HL-60 (cell line): Measurements from ENCODE around the gene EPN1.

ENCODE experiments used
- DNase-seq, 2 experiments: peaks; one replicate each; pipeline ENCODE4 v3.0.0-alpha.2; 2010 to 2020; ENCODE audit warnings: low read depth in 1 of 2, low spot score in 1 of 2
- H3K27ac ChIP-seq: fragments of 250-450 bp; sonication (Bioruptor Pico); replicated peaks from 2 replicates; pipeline ENCODE4 v1.5.1; 2020; ENCODE audit warnings: mild to moderate bottlenecking, moderate library complexity
- H3K27me3 ChIP-seq: fragments of 250-450 bp; sonication (Bioruptor Pico); 2 replicates; pipeline ENCODE4 v1.5.1; 2021; ENCODE audit warnings: mild to moderate bottlenecking, moderate library complexity; ENCODE audit not compliant: insufficient read depth, poor library complexity, severe bottlenecking
- H3K4me3 ChIP-seq: replicated peaks from 2 replicates; pipeline ENCODE4 v1.5.1; 2011; ENCODE audit warnings: mild to moderate bottlenecking, control low read depth, low read length; ENCODE audit not compliant: insufficient read depth
- GABPA ChIP-seq: IDR thresholded peaks from 2 replicates; pipeline ENCODE4 v1.6.1; 2012; ENCODE audit warnings: low read depth
- POLR2AphosphoS5 ChIP-seq: IDR thresholded peaks from 2 replicates; pipeline ENCODE4 v1.6.1; 2012; ENCODE audit warnings: low read depth
- SPI1 ChIP-seq: IDR thresholded peaks from 2 replicates; pipeline ENCODE4 v1.6.1; 2012; ENCODE audit warnings: low read depth, mild to moderate bottlenecking, borderline replicate concordance
- TF ChIP-seq, protein P1 (sequence below): IDR thresholded peaks from one replicate; pipeline ENCODE4 v1.5.1; 2011; ENCODE audit warnings: low read length, control low read depth, inconsistent platforms; ENCODE audit not compliant: insufficient read depth
- TF ChIP-seq, protein P2 (sequence below): IDR thresholded peaks from 2 replicates; pipeline ENCODE4 v1.6.1; 2012; ENCODE audit warnings: low read depth; ENCODE audit not compliant: insufficient replicate concordance

Gene EPN1

DNA sequence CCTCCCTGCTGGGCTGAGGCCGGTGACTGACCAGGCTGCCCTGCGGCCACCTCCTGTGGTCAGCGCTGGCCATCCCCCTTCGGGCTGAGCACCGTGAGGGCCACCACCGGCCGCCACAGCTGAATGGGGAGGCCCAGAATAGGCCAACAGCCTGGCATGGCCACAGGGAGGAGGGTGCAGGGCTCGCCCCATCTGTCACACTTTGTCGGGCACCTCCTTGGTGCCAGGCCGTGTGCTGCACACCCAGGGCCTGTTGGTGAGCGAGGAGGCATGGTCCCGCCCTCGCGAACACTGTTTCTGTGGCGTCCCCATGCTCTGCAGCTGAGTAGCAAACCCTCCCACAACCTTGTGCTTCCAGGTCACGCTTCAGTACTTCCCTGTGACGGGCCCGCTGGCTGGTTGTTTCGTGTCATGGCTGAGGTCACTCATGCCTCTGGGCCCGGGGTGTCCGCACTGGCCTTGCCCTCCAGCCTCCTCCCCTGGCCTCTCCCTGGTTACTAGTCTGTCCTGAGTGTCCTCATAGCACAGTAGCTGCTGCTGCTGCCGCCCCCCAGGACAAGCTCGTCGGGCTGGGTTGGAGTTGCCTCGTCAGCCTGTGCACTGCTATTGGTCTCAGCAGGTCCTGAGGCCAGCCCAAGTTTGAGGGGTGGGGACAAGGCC, 15.2 kb downstream of the EPN1 start:
- DNase-seq, result no peak
- TF ChIP-seq, protein P1, sequence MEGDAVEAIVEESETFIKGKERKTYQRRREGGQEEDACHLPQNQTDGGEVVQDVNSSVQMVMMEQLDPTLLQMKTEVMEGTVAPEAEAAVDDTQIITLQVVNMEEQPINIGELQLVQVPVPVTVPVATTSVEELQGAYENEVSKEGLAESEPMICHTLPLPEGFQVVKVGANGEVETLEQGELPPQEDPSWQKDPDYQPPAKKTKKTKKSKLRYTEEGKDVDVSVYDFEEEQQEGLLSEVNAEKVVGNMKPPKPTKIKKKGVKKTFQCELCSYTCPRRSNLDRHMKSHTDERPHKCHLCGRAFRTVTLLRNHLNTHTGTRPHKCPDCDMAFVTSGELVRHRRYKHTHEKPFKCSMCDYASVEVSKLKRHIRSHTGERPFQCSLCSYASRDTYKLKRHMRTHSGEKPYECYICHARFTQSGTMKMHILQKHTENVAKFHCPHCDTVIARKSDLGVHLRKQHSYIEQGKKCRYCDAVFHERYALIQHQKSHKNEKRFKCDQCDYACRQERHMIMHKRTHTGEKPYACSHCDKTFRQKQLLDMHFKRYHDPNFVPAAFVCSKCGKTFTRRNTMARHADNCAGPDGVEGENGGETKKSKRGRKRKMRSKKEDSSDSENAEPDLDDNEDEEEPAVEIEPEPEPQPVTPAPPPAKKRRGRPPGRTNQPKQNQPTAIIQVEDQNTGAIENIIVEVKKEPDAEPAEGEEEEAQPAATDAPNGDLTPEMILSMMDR, result no peak
- TF ChIP-seq SPI1, result no peak
- TF ChIP-seq, protein P2, sequence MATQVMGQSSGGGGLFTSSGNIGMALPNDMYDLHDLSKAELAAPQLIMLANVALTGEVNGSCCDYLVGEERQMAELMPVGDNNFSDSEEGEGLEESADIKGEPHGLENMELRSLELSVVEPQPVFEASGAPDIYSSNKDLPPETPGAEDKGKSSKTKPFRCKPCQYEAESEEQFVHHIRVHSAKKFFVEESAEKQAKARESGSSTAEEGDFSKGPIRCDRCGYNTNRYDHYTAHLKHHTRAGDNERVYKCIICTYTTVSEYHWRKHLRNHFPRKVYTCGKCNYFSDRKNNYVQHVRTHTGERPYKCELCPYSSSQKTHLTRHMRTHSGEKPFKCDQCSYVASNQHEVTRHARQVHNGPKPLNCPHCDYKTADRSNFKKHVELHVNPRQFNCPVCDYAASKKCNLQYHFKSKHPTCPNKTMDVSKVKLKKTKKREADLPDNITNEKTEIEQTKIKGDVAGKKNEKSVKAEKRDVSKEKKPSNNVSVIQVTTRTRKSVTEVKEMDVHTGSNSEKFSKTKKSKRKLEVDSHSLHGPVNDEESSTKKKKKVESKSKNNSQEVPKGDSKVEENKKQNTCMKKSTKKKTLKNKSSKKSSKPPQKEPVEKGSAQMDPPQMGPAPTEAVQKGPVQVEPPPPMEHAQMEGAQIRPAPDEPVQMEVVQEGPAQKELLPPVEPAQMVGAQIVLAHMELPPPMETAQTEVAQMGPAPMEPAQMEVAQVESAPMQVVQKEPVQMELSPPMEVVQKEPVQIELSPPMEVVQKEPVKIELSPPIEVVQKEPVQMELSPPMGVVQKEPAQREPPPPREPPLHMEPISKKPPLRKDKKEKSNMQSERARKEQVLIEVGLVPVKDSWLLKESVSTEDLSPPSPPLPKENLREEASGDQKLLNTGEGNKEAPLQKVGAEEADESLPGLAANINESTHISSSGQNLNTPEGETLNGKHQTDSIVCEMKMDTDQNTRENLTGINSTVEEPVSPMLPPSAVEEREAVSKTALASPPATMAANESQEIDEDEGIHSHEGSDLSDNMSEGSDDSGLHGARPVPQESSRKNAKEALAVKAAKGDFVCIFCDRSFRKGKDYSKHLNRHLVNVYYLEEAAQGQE, result no peak
- H3K27me3 ChIP-seq, result no peaks in the 10 kb centered on the region
- no peak overlapping the region for H3K4me3 ChIP-seq
- no peak overlapping the region for H3K27ac ChIP-seq

DNA sequence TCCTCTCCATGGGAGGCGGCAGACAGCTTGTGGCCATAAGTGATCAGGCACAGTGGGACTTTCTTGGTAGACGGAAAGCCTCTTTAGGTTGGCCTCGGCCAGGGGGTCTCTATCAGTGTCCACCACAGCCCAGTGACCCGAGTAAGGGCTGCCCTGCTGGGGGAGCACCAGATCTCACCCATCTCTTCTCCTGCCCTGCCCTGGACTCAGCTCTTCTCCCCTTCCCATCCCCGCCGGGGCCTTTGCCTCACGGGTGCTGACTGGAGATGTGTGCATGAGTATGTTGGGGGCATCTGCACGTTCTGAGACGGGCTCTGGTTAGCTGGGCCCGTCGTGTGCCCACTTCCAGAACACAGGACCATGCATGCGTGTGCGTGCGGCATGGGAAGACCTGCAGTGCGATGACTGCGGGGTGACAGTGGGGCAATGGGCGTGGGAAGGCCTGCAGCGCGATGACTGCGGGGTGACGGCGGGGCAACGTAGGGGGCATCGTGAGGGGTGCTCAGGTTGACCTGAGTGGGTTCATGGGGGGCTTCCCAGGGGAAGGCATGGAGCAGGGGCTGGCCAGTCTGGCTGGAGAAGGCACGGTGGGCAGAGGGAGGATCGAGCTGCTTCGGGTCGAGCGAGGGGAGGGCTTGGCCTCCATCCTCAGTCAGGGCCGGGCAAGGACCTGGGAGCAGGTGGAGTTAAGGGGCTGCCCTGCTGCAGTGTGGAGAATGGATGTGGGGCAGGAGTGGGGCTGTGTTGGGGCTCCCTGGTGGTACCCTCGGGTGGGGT, 15.9 kb downstream of the EPN1 start:
- Histone ChIP-seq H3K27ac (no peak overlapping the region), H3K4me3 (no peak overlapping the region), H3K27me3 (no peaks in the 10 kb centered on the region)
- TF ChIP-seq, protein P2, result no peak
- no peak for TF ChIP-seq POLR2AphosphoS5
- TF ChIP-seq GABPA, result no peak
- TF ChIP-seq, protein P1, result no peak
- no peak for TF ChIP-seq SPI1
- DNase-seq, result no peak

DNA sequence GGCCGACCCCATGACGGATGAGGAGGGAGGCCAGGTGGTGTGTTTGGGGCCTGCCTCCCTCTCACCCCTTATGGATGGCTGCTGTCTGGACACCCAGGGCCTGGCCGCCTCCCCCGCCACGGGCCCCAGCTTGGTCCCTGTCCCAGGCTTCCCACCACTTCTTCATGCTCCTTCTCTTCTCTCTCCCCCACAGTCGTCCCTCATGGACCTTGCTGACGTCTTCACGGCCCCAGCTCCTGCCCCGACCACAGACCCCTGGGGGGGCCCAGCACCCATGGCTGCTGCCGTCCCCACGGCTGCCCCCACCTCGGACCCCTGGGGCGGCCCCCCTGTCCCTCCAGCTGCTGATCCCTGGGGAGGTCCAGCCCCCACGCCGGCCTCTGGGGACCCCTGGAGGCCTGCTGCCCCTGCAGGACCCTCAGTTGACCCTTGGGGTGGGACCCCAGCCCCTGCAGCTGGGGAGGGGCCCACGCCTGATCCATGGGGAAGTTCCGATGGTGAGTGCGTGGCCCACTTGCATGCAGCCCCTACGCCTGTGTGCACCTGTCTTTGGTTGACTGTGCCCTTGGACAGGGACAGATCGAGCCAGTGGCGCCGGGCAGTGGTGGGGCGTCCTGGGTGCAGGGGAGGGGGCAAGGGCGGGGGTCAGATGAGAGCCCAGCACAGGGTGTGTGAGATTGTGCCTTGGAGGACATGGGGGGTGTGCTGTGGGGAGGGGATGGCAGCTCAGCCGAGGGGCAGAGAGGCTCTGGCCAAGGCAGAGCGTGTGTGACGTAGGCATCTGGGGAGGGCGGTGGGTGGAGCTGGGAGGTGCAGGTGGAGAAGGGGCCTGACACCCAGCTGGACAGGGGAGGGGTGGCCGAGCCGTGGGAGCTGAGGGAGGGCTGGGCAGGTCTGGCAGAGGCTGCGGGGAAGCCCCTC, 16.8 kb downstream of the EPN1 start:
- Histone ChIP-seq H3K4me3 (no peak overlapping the region), H3K27me3 (no peaks in the 10 kb centered on the region), H3K27ac (no peak overlapping the region)
- no peak for DNase-seq
- TF ChIP-seq, protein P2, result no peak
